Tibial nerve (tissue), 3 donors: ENCODE measurements around the gene RAB3A.

Experiments
- POLR2A ChIP-seq, 2 donors: fragments of 450-650 bp; IDR thresholded peaks; one replicate each; pipeline ENCODE4 v1.6.1; 2017; ENCODE audit warnings: antibody characterized with exemption in 2 of 2, mild to moderate bottlenecking in 2 of 2, moderate library complexity in 2 of 2
- TF ChIP-seq, protein P1 (sequence below), 5 experiments: fragments of 200-600 bp in 3 of 5; fragments of 450-650 bp in 2 of 5; sonication (generic) in 3 of 5; IDR thresholded peaks; one replicate each; pipeline ENCODE4 v1.5.1; 2016 to 2019; ENCODE audit warnings: antibody characterized with exemption in 5 of 5, mild to moderate bottlenecking in 3 of 5, moderate library complexity in 2 of 5

DNA sequence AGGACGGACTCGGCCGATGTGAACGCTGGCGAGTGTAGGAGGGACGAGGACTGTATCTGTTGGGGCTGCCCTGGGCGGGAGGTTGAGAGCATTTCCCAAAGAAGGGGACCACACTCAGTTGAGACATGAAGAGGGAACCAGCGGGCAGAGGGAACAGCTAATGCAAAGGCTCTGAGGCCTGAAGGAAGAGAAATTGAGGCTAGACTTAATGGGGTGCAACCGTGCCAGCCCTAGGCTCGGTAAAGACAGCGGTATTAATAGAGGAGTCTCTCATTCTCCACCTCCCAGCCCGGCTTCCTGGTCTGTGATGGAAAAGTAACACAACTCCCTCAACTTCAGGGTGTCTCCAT is 9.7 kb downstream of the RAB3A start:
- TF ChIP-seq POLR2A (IDR thresholded peaks at IDR 0.05): no peak
- TF ChIP-seq, protein P1, sequence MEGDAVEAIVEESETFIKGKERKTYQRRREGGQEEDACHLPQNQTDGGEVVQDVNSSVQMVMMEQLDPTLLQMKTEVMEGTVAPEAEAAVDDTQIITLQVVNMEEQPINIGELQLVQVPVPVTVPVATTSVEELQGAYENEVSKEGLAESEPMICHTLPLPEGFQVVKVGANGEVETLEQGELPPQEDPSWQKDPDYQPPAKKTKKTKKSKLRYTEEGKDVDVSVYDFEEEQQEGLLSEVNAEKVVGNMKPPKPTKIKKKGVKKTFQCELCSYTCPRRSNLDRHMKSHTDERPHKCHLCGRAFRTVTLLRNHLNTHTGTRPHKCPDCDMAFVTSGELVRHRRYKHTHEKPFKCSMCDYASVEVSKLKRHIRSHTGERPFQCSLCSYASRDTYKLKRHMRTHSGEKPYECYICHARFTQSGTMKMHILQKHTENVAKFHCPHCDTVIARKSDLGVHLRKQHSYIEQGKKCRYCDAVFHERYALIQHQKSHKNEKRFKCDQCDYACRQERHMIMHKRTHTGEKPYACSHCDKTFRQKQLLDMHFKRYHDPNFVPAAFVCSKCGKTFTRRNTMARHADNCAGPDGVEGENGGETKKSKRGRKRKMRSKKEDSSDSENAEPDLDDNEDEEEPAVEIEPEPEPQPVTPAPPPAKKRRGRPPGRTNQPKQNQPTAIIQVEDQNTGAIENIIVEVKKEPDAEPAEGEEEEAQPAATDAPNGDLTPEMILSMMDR (IDR thresholded peaks at IDR 0.05): no peak
